Heart left ventricle (tissue), 16 donors: ENCODE data around the gene TJP3. TPM values are rescaled to one million over a fixed set of nuclear protein-coding genes. Genes with fewer than 3 reads are reported as not detected.

Experiments used
- ATAC-seq, 4 donors: fragments of 200-7000 bp; cut with Tn5 transposase; one replicate each; pipeline ENCODE4 v1.9.1; 2020 to 2022; ENCODE audit warnings: moderate library complexity in 4 of 4, mild to moderate bottlenecking in 3 of 4, moderate number of reproducible peaks in 1 of 4
- DNase-seq, 5 donors: peaks; one replicate each; pipeline ENCODE4 v3.0.0-alpha.2; 2020
- H3K27ac ChIP-seq, 12 donors: fragments of 200-600 bp; sonication (generic) in 4 of 12; one replicate each; pipeline versions ENCODE4 v1.5.0 to v1.8.0; 2016 to 2022; ENCODE audit warnings: mild to moderate bottlenecking in 2 of 12
- H3K27me3 ChIP-seq, 9 donors: fragments of 200-600 bp; sonication (generic) in 2 of 9; one replicate each; pipeline versions ENCODE4 v1.5.1 to v1.8.0; 2016 to 2022; ENCODE audit warnings: mild to moderate bottlenecking in 3 of 9
- H3K36me3 ChIP-seq, 9 donors: fragments of 200-600 bp; sonication (generic) in 2 of 9; one replicate each; pipeline versions ENCODE4 v1.5.0 to v1.8.0; 2018 to 2022; ENCODE audit warnings: mild to moderate bottlenecking in 2 of 9
- H3K4me1 ChIP-seq, 12 donors: fragments of 200-600 bp; sonication (generic) in 4 of 12; one replicate each; pipeline versions ENCODE4 v1.5.0 to v1.8.0; 2016 to 2022; ENCODE audit warnings: mild to moderate bottlenecking in 3 of 12
- H3K4me3 ChIP-seq, 12 donors: fragments of 200-600 bp; sonication (generic) in 4 of 12; one replicate each; pipeline versions ENCODE4 v1.5.0 to v1.8.0; 2017 to 2022; ENCODE audit warnings: mild to moderate bottlenecking in 9 of 12, moderate library complexity in 4 of 12
- H3K9me3 ChIP-seq, 12 donors: fragments of 200-600 bp; sonication (generic) in 4 of 12; one replicate each; pipeline versions ENCODE4 v1.5.0 to v1.8.0; 2016 to 2022; ENCODE audit warnings: mild to moderate bottlenecking in 1 of 12
- CTCF ChIP-seq, 12 donors: fragments of 200-600 bp; sonication (generic) in 4 of 12; IDR thresholded peaks; one replicate each; pipeline versions ENCODE4 v1.5.0 to v1.8.0; 2018 to 2022; ENCODE audit warnings: antibody characterized with exemption in 12 of 12, mild to moderate bottlenecking in 5 of 12
- POLR2A ChIP-seq, 2 donors: fragments of 450-650 bp; IDR thresholded peaks; one replicate each; pipeline ENCODE4 v1.6.1; 2017; ENCODE audit warnings: antibody characterized with exemption in 2 of 2, mild to moderate bottlenecking in 2 of 2, moderate library complexity in 2 of 2
- WGBS, 4 donors: extraction: QIAGEN DNeasy Blood & Tissue Kit in 2 of 4; methylation state at CpG; one replicate each; pipeline versions ENCODE4 v1.1.5 to v1.1.7; 2013 to 2018; 5-methylcytosine and 5-hydroxymethylcytosine counted together
- intact Hi-C, 10 donors: fragments of 100-400 bp; cut with DNase I; formaldehyde crosslinking; loops; one replicate each; pipeline versions ENCODE4 v1.11.1 to v1.14.2; 2022
- polyA plus RNA-seq, 2 donors: library from polyadenylated mRNA; stranded (reverse); fragments of 200-250 nt; gene quantifications; one replicate each; pipeline ENCODE4 v1.2.3, GENCODE V29; 2013
- total RNA-seq, 9 donors: library from RNA; depleted of rRNA in 2 of 9; stranded (reverse); fragments of >200 nt in 2 of 9; fragmentation: NEBNext Ultra II Directional in 3 of 9; extraction: Animal tissue kit (Norgen Biotek cat#: 25700) in 3 of 9; gene quantifications; one replicate each; pipeline versions ENCODE4 v1.1.0 to v1.2.4, GENCODE V29; 2016 to 2023
- donor health status: ischemic (EF 13 %, LVEDD 7.1; RV severe dilation, severe dysfunction).
- donor health status: healthy with polysubstance abuse.
- donor health status: DM: no; HTN: yes; CAD: no.
- donor health status: DM: no; HTN: no; CAD: no.
- donor health status: ischemic (EF 25% LVEDD 6.9; RV normal size, moderate dysfunction).
- donor health status: ischemic (EF 25% LVEDD 5.7; RV mildly dilated, moderate dysfunction).
- donor health status: healthy.
- donor health status: DM: yes; HTN: yes; CAD: no.
- donor health status: ischemic (EF 35%, LVEDD 5.7; RV mildly dilated, moderate dysfunction).
- donor health status: nonischemic (EF 11% LVEDD 7.7; RV severe dilation, severe dysfunction).
- donor health status: DM: yes; HTN: yes; CAD: no.
- donor health status: PGD.
- donor health status: ischemic (EF 29% LVEDD 5.4; RV normal size, mild dysfunction).
- donor health status: nonischemic (EF 23%, LVEDD 6.1; RV moderate dilation, normal function).

TJP3 gene
- total and polyA plus RNA-seq, 11 donors: 0.06 to 0.48 (median 0.41) TPM; not detected in 8

GRCh38 chr19:3697094-3697493 is 11.1 kb upstream of the TJP3 start:
- TF ChIP-seq POLR2A (IDR thresholded peaks at IDR 0.05): no peak
- no peak for TF ChIP-seq CTCF (IDR thresholded peaks at IDR 0.05)
- no peak for ATAC-seq
- intact Hi-C loops: no loop called here

GRCh38 chr19:3697671-3698385 is 10.4 kb upstream of the TJP3 start:
- no peak for ATAC-seq
- peak overlapping the region in 4 of 12 donors; percentile 88 to 97 (median 90) for H3K4me3 ChIP-seq
- no peaks in the 10 kb centered on the region for H3K9me3 ChIP-seq
- WGBS, 4 donors: 89 to 92% (median 90%) methylated on average over 36 to 43 of the region's 43 CpGs
- peak overlapping the region in 7 of 12 donors; percentile 4 to 97 (median 91) for H3K27ac ChIP-seq
- peaks cover 0 to 10% (median 0%) of the 10 kb centered on the region in 9 donors for H3K36me3 ChIP-seq
- TF ChIP-seq CTCF (IDR thresholded peaks at IDR 0.05) (no peak), POLR2A (IDR thresholded peaks at IDR 0.05) (no peak)
- H3K27me3 ChIP-seq: no peaks in the 10 kb centered on the region
- H3K4me1 ChIP-seq: peaks cover 0 to 38% (median 19%) of the 10 kb centered on the region in 12 donors
- no peak for DNase-seq
- intact Hi-C loops: loop anchor here in 2 of 10 donors (2.0 kb wide), 2 partner anchors 27 to 31 kb away; no protein-coding TSS in a partner anchor

More at GRCh38 chr19:3697094-3697493, 11.1 kb upstream of the TJP3 start:
- peaks cover 0 to 10% (median 0%) of the 10 kb centered on the region in 9 donors for H3K36me3 ChIP-seq
- no peaks in the 10 kb centered on the region for H3K9me3 ChIP-seq
- whole genome bisulfite sequencing, 4 donors: 88 to 93% (median 90%) methylated on average over 30 of the region's 30 CpGs
- no peak for DNase-seq
- H3K27me3 ChIP-seq: no peaks in the 10 kb centered on the region
- no peak overlapping the region for H3K4me3 ChIP-seq
- H3K4me1 ChIP-seq: peaks cover 0 to 38% (median 19%) of the 10 kb centered on the region in 12 donors
- H3K27ac ChIP-seq: peak overlapping the region in 2 of 12 donors; percentile 94 to 97

GRCh38 chr19:3698386-3698950 is 9.7 kb upstream of the TJP3 start:
- peak overlapping the region in 7 of 12 donors; percentile 4 to 97 (median 91) for H3K27ac ChIP-seq

More at GRCh38 chr19:3698386-3698950, 9.7 kb upstream of the TJP3 start:
- peaks cover 0 to 31% (median 15%) of the 10 kb centered on the region in 12 donors for H3K4me1 ChIP-seq
- no peaks in the 10 kb centered on the region for H3K27me3 ChIP-seq
- WGBS, 4 donors: 47 to 62% (median 56%) methylated on average over 8 to 12 of the region's 12 CpGs
- ATAC-seq: no peak
- TF ChIP-seq CTCF (IDR thresholded peaks at IDR 0.05) (no peak), POLR2A (IDR thresholded peaks at IDR 0.05) (no peak)
- H3K36me3 ChIP-seq: peaks cover 0 to 10% (median 0%) of the 10 kb centered on the region in 9 donors
- DNase-seq: no peak
- intact Hi-C loops: loop anchor here in 2 of 10 donors (2.0 kb wide), 2 partner anchors 28 to 32 kb away; no protein-coding TSS in a partner anchor
- H3K9me3 ChIP-seq: no peaks in the 10 kb centered on the region
- peak overlapping the region in 9 of 12 donors; percentile 88 to 100 (median 90) for H3K4me3 ChIP-seq
